GM23248 (cell line): ENCODE data around the gene DARS2. TPM values are rescaled to one million over a fixed set of nuclear protein-coding genes. Genes with fewer than 3 reads are reported as not detected.
"Not testable (repeated sequence)": the region's sequence is repeated elsewhere in the genome, so short reads cannot be mapped to it uniquely, and the experiment has no call there.

ENCODE experiments used
- DNase-seq: peaks from one replicate; pipeline ENCODE4 v3.0.0-alpha.2; 2015
- H2AFZ ChIP-seq: fragments of 200-600 bp; sonication (generic); 2 replicates; pipeline ENCODE4 v1.6.1; 2016; ENCODE audit warnings: antibody characterized with exemption
- H3F3A ChIP-seq: fragments of 200-600 bp; sonication (generic); 2 replicates; pipeline ENCODE4 v1.6.1; 2016; ENCODE audit warnings: mild to moderate bottlenecking, antibody characterized with exemption, mixed run types; ENCODE audit not compliant: insufficient read depth
- H3K27ac ChIP-seq: fragments of 200-600 bp; sonication (generic); 2 replicates; pipeline ENCODE4 v1.5.1; 2016; ENCODE audit warnings: mild to moderate bottlenecking
- H3K27me3 ChIP-seq: fragments of 200-600 bp; sonication (generic); replicated peaks from 2 replicates; pipeline ENCODE4 v1.6.1; 2016; ENCODE audit warnings: mild to moderate bottlenecking; ENCODE audit not compliant: insufficient read depth
- H3K36me3 ChIP-seq: fragments of 200-600 bp; sonication (generic); 2 replicates; pipeline ENCODE4 v1.6.1; 2016; ENCODE audit warnings: low read depth, mild to moderate bottlenecking
- H3K4me1 ChIP-seq: fragments of 200-600 bp; sonication (generic); 2 replicates; pipeline ENCODE4 v1.6.1; 2016; ENCODE audit warnings: mild to moderate bottlenecking; ENCODE audit not compliant: insufficient read depth
- H3K4me2 ChIP-seq: fragments of 200-600 bp; sonication (generic); one replicate; pipeline ENCODE4 v1.6.1; 2016; ENCODE audit warnings: mild to moderate bottlenecking; ENCODE audit not compliant: unreplicated experiment
- H3K4me3 ChIP-seq: fragments of 200-600 bp; sonication (generic); 2 replicates; pipeline ENCODE4 v1.5.1; 2016; ENCODE audit warnings: mild to moderate bottlenecking
- H3K79me2 ChIP-seq: fragments of 200-600 bp; sonication (generic); 2 replicates; pipeline ENCODE4 v1.6.1; 2016; ENCODE audit warnings: mild to moderate bottlenecking; ENCODE audit not compliant: insufficient read depth
- H3K9ac ChIP-seq: fragments of 200-600 bp; sonication (generic); 2 replicates; pipeline ENCODE4 v1.6.1; 2016; ENCODE audit warnings: mild to moderate bottlenecking
- H3K9me2 ChIP-seq: fragments of 200-600 bp; sonication (generic); 2 replicates; pipeline ENCODE4 v1.6.1; 2016; ENCODE audit warnings: mixed run types, mild to moderate bottlenecking, moderate library complexity; ENCODE audit not compliant: insufficient read depth
- H3K9me3 ChIP-seq: fragments of 200-600 bp; sonication (generic); one replicate; pipeline ENCODE4 v1.6.1; 2017; ENCODE audit warnings: low read depth
- H4K20me1 ChIP-seq: fragments of 200-600 bp; sonication (generic); 2 replicates; pipeline ENCODE4 v1.6.0; 2016; ENCODE audit not compliant: insufficient read depth
- EZH2 ChIP-seq: fragments of 200-600 bp; sonication (generic); IDR thresholded peaks from 2 replicates; pipeline ENCODE4 v1.6.1; 2018; ENCODE audit warnings: antibody characterized with exemption, mild to moderate bottlenecking; ENCODE audit not compliant: insufficient read depth, poor library complexity, severe bottlenecking
- EZH2phosphoT487 ChIP-seq: fragments of 200-600 bp; sonication (generic); IDR thresholded peaks from 2 replicates; pipeline ENCODE4 v1.6.1; 2018; ENCODE audit warnings: antibody characterized with exemption, moderate library complexity, mild to moderate bottlenecking, low read depth; ENCODE audit not compliant: insufficient read depth
- WGBS, 2 experiments: methylation state at CpG; one replicate each; pipeline ENCODE4 v1.1.6; 2015 to 2017; ENCODE audit warnings: low lambda C conversion rate in 2 of 2, low coverage in 1 of 2; ENCODE audit errors: missing lambda C conversion rate in 2 of 2; 5-methylcytosine and 5-hydroxymethylcytosine counted together
- in situ Hi-C: fragments of 300-500 bp; cut with MboI; formaldehyde crosslinking; loops from 2 replicates; pipeline ENCODE4 v1.15.0; 2020
- polyA plus RNA-seq: library from polyadenylated mRNA; unstranded; fragments of >200 nt; fragmentation: Nextera tagmentation; extraction: Ambion mirVana; gene quantifications from 2 replicates; pipeline ENCODE4 v1.2.1, GENCODE V29; 2016
- total RNA-seq: library from RNA; depleted of rRNA; stranded (reverse); fragments of >200 nt; shearing (Covaris generic); gene quantifications from 2 replicates; pipeline ENCODE4 v1.2.3, GENCODE V29; 2014

The DARS2 gene
- total and polyA plus RNA-seq, 2 experiments from 2014 or later = 11.0 to 14.5 TPM

DNA sequence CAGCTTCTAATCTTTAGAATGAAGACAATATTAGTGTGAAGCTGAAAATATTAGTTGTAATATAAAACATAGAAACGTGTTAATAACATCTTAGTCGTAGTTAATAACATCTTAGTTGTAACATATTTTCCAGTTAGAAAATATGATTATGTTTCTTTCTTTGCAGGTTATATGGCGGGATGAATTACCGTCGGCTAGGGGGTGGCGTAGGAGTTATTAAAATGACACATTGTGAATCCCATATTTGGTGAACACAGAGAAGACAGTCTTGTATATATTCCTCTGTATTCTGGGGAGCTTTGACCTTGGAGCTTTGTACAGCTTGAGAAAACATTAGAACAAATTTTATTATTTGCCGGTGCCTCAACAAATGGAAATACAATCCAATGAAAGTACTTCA, 39.5 kb upstream of the DARS2 start:
- H3F3A ChIP-seq = peaks cover 13% of the 10 kb centered on the region; the same call in 1 of the 2 replicates
- H2AFZ ChIP-seq = no peak overlapping the region
- H3K4me3 ChIP-seq = no peak overlapping the region
- H3K4me2 ChIP-seq = no peak overlapping the region
- no peaks in the 10 kb centered on the region for H3K4me1 ChIP-seq
- no peaks in the 10 kb centered on the region for H3K9me2 ChIP-seq
- 95 to 99% methylated on average over 7 of the region's 7 CpGs for WGBS, 2 experiments
- TF ChIP-seq EZH2phosphoT487 (no peak), EZH2 (no peak)
- no peaks in the 10 kb centered on the region for H3K79me2 ChIP-seq
- H3K9me3 ChIP-seq = no peaks in the 10 kb centered on the region
- no peak overlapping the region for H3K27ac ChIP-seq
- H3K27me3 ChIP-seq = no peaks in the 10 kb centered on the region
- peaks cover 53% of the 10 kb centered on the region for H3K36me3 ChIP-seq
- in situ Hi-C loops = no loop called here
- no peaks in the 10 kb centered on the region for H4K20me1 ChIP-seq
- no peak overlapping the region for H3K9ac ChIP-seq
- no peak for DNase-seq

DNA sequence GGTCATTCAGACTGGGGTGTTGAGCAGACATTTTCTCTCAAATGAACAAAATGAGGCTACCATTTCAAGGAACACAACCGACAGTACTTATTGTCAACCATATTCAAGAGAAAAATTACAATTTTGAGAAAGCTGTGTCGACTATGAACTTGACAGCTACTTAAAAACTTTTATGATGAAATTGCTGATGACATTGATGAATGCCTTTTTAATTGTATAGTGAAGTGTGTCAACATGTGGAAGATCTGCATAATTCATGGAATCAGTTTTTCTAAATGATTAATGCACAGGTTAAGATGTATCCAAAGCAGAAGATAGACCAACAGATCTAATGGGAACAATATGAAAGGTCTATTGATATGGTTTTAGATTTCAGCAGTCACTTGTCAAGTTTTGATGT, 34.6 kb upstream of the DARS2 start:
- no peaks in the 10 kb centered on the region for H3K9me3 ChIP-seq
- peaks cover 12% of the 10 kb centered on the region; the same call in 1 of the 2 replicates for H3F3A ChIP-seq
- no peak overlapping the region for H3K4me2 ChIP-seq
- H3K9ac ChIP-seq = no peak overlapping the region
- no peak overlapping the region for H2AFZ ChIP-seq
- no peaks in the 10 kb centered on the region for H3K79me2 ChIP-seq
- no peak overlapping the region for H3K27ac ChIP-seq
- peaks cover 15% of the 10 kb centered on the region for H3K36me3 ChIP-seq
- no peaks in the 10 kb centered on the region for H4K20me1 ChIP-seq
- no peaks in the 10 kb centered on the region for H3K9me2 ChIP-seq
- DNase-seq = no peak
- no peaks in the 10 kb centered on the region for H3K27me3 ChIP-seq
- no peaks in the 10 kb centered on the region for H3K4me1 ChIP-seq
- in situ Hi-C loops = no loop called here
- TF ChIP-seq EZH2phosphoT487 (no peak), EZH2 (no peak)
- WGBS, 2 experiments = 98 to 100% methylated on average over 2 of the region's 2 CpGs
- no peak overlapping the region for H3K4me3 ChIP-seq

DNA sequence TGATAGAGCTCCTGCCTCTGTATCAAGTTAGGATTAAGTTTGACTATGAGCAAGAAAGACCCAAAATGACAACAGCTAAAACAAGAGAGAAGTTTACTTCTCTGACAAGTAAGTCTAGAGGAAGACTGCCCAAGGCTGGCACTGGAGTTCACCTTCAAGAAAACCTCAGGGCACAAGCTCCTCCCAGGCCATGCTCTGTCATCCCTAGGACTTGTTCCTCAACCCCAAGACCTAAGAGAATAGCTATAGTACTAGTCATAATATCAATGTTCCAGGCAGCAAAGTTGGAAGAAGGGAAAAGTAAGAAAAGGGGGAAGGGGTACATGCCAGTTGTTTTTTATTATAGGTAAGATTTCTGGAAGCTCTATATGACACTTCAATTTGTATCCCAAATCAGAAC, 26.4 kb upstream of the DARS2 start:
- Histone ChIP-seq H3K4me1 (no peaks in the 10 kb centered on the region), H3K79me2 (peaks cover 7% of the 10 kb centered on the region; the same call in 1 of the 2 replicates), H3K9me2 (peaks cover 5% of the 10 kb centered on the region; the same call in 1 of the 2 replicates), H3K27me3 (no peaks in the 10 kb centered on the region), H3K9me3 (no peaks in the 10 kb centered on the region), H3K9ac (no peak overlapping the region), H2AFZ (no peak overlapping the region), H3F3A (no peaks in the 10 kb centered on the region), H3K4me2 (no peak overlapping the region), H4K20me1 (no peaks in the 10 kb centered on the region), H3K36me3 (peaks cover 21% of the 10 kb centered on the region), H3K4me3 (no peak overlapping the region), H3K27ac (no peak overlapping the region)
- DNase-seq = peak; percentile 28
- TF ChIP-seq EZH2 = no peak
- no peak for TF ChIP-seq EZH2phosphoT487
- in situ Hi-C loops = no loop called here

DNA sequence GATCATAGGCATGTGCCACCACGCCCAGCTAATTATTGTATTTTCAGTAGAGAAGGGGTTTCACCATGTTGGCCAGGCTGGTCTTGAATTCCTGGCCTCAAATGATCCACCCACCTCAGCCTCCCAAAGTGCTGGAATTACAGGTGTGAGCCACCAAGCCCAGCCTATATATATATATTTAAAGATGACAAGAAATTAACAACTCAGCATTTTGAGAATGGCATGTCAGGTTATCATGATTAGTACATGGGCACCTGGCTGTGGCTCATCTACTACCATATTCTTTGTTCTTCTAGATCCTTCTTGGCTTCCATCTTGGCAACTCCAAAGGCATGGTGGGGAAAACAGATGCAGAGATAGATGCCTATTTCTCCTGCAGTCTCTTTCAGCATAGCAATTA, 24.5 kb upstream of the DARS2 start:
- peaks cover 31% of the 10 kb centered on the region for H3K36me3 ChIP-seq

DNA sequence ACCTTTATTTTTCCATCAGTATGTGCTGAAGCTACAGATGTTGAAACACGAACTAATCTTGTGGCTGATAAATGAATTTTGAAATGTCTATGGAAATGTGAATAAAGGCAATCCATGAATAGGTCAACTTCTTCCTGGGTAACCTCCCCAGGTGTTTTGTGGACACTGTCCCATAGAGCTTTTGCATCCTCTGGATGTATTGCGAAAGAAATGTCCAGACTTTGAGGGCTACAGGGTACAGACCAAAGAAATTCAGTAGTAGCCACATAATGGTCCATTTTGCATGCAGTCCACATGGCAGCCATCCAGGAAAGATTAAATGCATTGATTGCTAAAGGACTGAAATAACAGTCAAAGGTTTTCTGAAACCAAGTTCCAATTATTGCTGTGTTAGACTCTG, 21.5 kb upstream of the DARS2 start:
- H3K79me2 ChIP-seq = peaks cover 12% of the 10 kb centered on the region
- H3K9ac ChIP-seq = no peak overlapping the region
- no peak for TF ChIP-seq EZH2phosphoT487
- TF ChIP-seq EZH2 = no peak
- no peaks in the 10 kb centered on the region for H3K9me3 ChIP-seq
- no peak overlapping the region for H3K4me3 ChIP-seq
- peaks cover 49% of the 10 kb centered on the region for H3K36me3 ChIP-seq
- H3K4me1 ChIP-seq = no peaks in the 10 kb centered on the region
- no peak overlapping the region for H2AFZ ChIP-seq
- no peak overlapping the region for H3K4me2 ChIP-seq
- no peak for DNase-seq
- no peak overlapping the region for H3K27ac ChIP-seq
- 98 to 99% methylated on average over 2 of the region's 2 CpGs for WGBS, 2 experiments
- H3K27me3 ChIP-seq = no peaks in the 10 kb centered on the region
- peaks cover 5% of the 10 kb centered on the region; the same call in 1 of the 2 replicates for H3K9me2 ChIP-seq
- H4K20me1 ChIP-seq = no peaks in the 10 kb centered on the region
- in situ Hi-C loops = no loop called here
- no peaks in the 10 kb centered on the region for H3F3A ChIP-seq

More for the DNA sequence above, 24.5 kb upstream of the DARS2 start:
- H3K9me3 ChIP-seq, H3K4me2 ChIP-seq, H4K20me1 ChIP-seq, in situ Hi-C loops, H3K27me3 ChIP-seq, H3K4me1 ChIP-seq, H3K9ac ChIP-seq, H3F3A ChIP-seq, DNase-seq, H3K4me3 ChIP-seq, H3K27ac ChIP-seq, H3K79me2 ChIP-seq, H3K9me2 ChIP-seq, H2AFZ ChIP-seq: not testable (repeated sequence)
- WGBS, 2 experiments = 95 to 100% methylated on average over 1 of the region's 1 CpG

DNA sequence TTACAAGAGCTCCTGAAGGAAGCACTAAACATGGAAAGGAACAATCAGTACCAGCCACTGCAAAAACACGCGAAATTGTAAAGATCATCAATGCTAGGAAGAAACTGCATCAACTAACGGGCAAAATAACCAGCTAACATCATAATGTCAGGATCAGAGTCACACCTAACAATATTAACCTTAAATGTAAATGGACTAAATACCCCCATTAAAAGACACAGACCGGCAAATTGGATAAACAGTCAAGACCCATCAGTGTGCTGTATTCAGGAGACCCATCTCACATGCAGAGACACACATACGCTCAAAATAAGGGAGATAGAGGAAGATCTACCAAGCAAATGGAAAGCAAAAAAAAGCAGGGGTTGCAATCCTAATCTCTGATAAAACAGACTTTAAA, 10.8 kb upstream of the DARS2 start:
- H3K27me3 ChIP-seq, H3K9me3 ChIP-seq, H3K4me2 ChIP-seq, H3K9me2 ChIP-seq, H3K27ac ChIP-seq, H3F3A ChIP-seq, in situ Hi-C loops, H4K20me1 ChIP-seq, H3K9ac ChIP-seq, H3K4me3 ChIP-seq, DNase-seq, H3K4me1 ChIP-seq, H2AFZ ChIP-seq: not testable (repeated sequence)
- H3K79me2 ChIP-seq = peaks cover 98% of the 10 kb centered on the region
- peaks cover 10% of the 10 kb centered on the region for H3K36me3 ChIP-seq
- 97 to 98% methylated on average over 5 of the region's 5 CpGs for WGBS, 2 experiments
